ENCODE data around the gene URM1. TPM values are rescaled to one million over a fixed set of nuclear protein-coding genes. Genes with fewer than 3 reads are reported as not detected.

URM1 gene
- total RNA-seq, 4 donors from 2014 or later: 30.2 to 37.6 (median 34.0) TPM

DNA sequence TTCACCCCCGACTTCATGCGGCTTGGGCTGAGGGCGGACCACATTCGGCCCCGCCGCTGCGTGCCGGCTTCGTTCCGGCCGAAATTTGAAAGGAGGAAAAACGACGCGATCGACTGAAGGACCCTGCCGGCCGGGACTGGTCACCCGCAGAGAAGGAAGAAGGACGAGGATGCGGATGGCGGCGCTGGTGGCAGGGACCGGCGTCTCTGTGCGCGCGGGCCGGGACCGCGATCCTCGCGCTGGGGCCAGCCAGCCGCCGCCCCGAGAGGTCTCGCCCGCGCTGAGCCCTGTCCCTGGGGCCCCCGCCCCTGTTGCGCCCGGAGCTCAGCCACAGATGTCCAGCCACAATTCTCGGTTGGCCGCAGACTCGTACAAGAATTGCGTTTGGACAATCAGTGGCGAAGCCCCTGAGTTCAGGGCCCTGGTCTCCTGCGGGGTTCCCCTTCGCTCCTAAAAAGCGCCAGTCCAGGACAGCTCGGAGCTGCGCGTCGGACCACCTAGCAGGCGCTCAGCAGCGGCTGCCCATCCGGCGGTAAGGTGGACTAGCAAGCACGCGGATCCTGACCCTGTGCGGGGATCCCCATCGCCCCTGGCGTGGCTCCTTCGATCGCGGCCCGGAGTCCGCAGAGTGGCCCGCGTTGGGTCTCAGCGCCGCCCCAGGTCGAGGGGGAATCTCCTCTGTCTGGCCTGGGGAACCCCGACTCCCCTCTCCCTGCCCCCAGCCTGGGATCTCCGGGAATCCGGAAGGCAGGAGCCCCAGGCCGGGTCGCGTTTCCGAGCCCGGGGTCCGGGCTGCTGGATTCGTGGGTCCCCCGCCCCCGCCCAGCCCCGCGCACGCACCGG is 21.3 kb downstream of the URM1 start:
- H3K27ac ChIP-seq: no peak overlapping the region
- peaks cover 53% of the 10 kb centered on the region for H3K36me3 ChIP-seq
- peaks cover 8% of the 10 kb centered on the region for H3K4me1 ChIP-seq
- no peak overlapping the region for H3K4me3 ChIP-seq
- 89% methylated on average over 32 of the region's 88 CpGs for WGBS
- H3K27me3 ChIP-seq: no peaks in the 10 kb centered on the region
- no peaks in the 10 kb centered on the region for H3K9me3 ChIP-seq
- no peak for DNase-seq (ENCODE audit: low spot score in 2 of 2)
- TF ChIP-seq EP300 (IDR thresholded peaks at IDR 0.05): no peak
- TF ChIP-seq, protein P1, sequence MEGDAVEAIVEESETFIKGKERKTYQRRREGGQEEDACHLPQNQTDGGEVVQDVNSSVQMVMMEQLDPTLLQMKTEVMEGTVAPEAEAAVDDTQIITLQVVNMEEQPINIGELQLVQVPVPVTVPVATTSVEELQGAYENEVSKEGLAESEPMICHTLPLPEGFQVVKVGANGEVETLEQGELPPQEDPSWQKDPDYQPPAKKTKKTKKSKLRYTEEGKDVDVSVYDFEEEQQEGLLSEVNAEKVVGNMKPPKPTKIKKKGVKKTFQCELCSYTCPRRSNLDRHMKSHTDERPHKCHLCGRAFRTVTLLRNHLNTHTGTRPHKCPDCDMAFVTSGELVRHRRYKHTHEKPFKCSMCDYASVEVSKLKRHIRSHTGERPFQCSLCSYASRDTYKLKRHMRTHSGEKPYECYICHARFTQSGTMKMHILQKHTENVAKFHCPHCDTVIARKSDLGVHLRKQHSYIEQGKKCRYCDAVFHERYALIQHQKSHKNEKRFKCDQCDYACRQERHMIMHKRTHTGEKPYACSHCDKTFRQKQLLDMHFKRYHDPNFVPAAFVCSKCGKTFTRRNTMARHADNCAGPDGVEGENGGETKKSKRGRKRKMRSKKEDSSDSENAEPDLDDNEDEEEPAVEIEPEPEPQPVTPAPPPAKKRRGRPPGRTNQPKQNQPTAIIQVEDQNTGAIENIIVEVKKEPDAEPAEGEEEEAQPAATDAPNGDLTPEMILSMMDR (IDR thresholded peaks at IDR 0.05): no peak
- TF ChIP-seq POLR2A (IDR thresholded peaks at IDR 0.05): no peak
- no peak for TF ChIP-seq POLR2AphosphoS5 (IDR thresholded peaks at IDR 0.05)

DNA sequence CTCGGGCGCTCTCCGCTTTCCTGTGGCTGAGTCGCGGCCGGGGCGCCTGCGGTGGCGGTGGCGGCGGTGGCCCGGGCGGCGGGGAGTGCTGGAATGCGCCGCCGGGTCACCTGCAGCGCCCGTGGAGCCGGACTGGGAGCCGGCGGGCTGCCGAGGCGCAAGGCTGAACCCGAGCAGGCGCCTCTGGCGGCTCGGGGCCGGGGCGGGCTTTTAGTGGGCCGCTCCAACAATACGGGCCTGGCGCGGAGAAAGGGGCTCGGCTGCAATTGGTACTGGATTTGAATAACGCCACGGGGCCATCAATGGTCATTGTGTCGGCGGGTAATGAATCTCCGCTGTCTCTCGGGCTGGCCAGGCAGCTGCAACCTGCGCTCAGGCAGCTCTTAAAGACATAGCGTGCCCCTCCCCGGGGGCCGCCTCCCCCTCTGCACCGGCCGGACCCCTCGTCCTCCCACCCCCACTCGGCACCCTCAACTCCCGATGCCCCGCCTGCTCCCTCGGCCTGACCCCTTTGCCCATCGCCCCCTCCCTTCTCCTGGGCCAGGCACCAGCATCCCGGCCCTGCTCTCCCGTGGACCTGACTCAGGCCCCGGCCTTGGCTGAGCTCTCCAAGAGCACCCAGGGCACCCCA is 22.1 kb downstream of the URM1 start:
- Histone ChIP-seq H3K27me3 (no peaks in the 10 kb centered on the region), H3K27ac (no peak overlapping the region), H3K4me3 (no peak overlapping the region), H3K36me3 (peaks cover 46% of the 10 kb centered on the region), H3K4me1 (peaks cover 10% of the 10 kb centered on the region), H3K9me3 (no peaks in the 10 kb centered on the region)
- no peak for TF ChIP-seq POLR2AphosphoS5 (IDR thresholded peaks at IDR 0.05)
- TF ChIP-seq, protein P1 (IDR thresholded peaks at IDR 0.05): no peak
- TF ChIP-seq EP300 (IDR thresholded peaks at IDR 0.05): no peak
- TF ChIP-seq POLR2A (IDR thresholded peaks at IDR 0.05): no peak
- WGBS: 85% methylated on average over 30 of the region's 56 CpGs
- DNase-seq (ENCODE audit: low spot score in 2 of 2): no peak

- Histone ChIP-seq H3K9me3 (no peaks in the 10 kb centered on the region), H3K4me1 (peaks cover 10% of the 10 kb centered on the region), H3K4me3 (no peak overlapping the region), H3K27me3 (no peaks in the 10 kb centered on the region), H3K36me3 (peaks cover 39% of the 10 kb centered on the region), H3K27ac (no peak overlapping the region)
- TF ChIP-seq POLR2AphosphoS5 (IDR thresholded peaks at IDR 0.05): no peak
- TF ChIP-seq, protein P1 (IDR thresholded peaks at IDR 0.05): no peak
- 65% methylated on average over 6 of the region's 7 CpGs for WGBS
- no peak for DNase-seq (ENCODE audit: low spot score in 2 of 2)
These were observed 22.8 kb downstream of the URM1 start for GRCh38 chr9:128393970-128394369.

DNA sequence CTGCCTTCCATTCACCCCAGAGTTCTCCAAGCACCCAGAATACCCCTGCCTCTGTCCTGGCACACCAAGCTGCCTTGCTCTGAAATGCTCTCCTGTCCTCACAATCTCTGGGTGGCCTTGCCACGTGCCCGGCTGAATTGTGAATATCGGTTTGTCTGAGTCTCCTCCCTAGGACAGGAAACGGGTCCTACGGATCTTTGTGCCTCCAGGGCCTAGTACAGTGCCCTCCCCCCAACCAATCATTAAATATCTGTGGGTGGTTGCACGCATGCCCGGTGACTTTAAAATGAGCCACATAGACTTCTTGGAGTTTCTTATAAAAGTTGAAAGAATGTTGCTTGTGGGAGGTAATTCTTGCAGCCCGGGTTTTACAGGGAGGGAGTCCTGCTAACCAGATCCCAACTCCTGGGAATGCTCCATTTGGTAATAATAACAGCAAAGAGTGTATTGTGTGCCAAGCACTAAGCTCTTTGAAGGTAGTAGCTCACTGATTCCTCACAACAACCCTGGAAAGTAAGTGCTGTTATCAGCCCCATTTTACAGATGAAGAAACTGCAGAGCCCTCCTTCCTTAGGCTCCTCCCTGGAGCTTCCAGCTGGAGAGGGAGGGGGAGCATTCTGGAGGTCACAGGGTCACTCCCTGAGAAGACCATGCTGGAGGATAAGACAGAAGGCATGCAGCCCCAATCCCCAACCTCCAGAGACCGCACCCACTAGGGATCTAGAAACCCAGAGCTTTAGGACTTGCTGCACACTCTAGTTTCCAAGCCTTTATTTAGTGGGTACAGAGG is 23.4 kb downstream of the URM1 start:
- WGBS: 49% methylated on average over 9 of the region's 9 CpGs

More for the DNA sequence above, 23.4 kb downstream of the URM1 start:
- Histone ChIP-seq H3K27ac (no peak overlapping the region), H3K4me3 (no peak overlapping the region), H3K36me3 (peaks cover 33% of the 10 kb centered on the region), H3K9me3 (no peaks in the 10 kb centered on the region), H3K27me3 (no peaks in the 10 kb centered on the region), H3K4me1 (peaks cover 10% of the 10 kb centered on the region)
- DNase-seq (ENCODE audit: low spot score in 2 of 2): no peak
- TF ChIP-seq EP300 (IDR thresholded peaks at IDR 0.05) (no peak), POLR2AphosphoS5 (IDR thresholded peaks at IDR 0.05) (no peak), POLR2A (IDR thresholded peaks at IDR 0.05) (no peak)
- TF ChIP-seq, protein P1 (IDR thresholded peaks at IDR 0.05): no peak
